Hepatocyte (in vitro differentiated cells): ENCODE measurements around the gene ZSCAN12.

Experiments
- CTCF ChIP-seq: fragments of 200-600 bp; sonication (generic); IDR thresholded peaks from 2 replicates; pipeline ENCODE4 v1.5.1; 2016; ENCODE audit warnings: antibody characterized with exemption, mild to moderate bottlenecking; ENCODE audit not compliant: poor library complexity
- EZH2 ChIP-seq: fragments of 200-600 bp; sonication (generic); IDR thresholded peaks from 2 replicates; pipeline ENCODE4 v1.6.1; 2016; ENCODE audit warnings: antibody characterized with exemption, mild to moderate bottlenecking, borderline replicate concordance
- EZH2phosphoT487 ChIP-seq: fragments of 200-600 bp; sonication (generic); IDR thresholded peaks from one replicate; pipeline ENCODE4 v1.6.1; 2018; ENCODE audit warnings: antibody characterized with exemption, mild to moderate bottlenecking, low read depth, moderate library complexity; ENCODE audit not compliant: unreplicated experiment, severe bottlenecking

GRCh38 chr6:28380381-28380780, 19.2 kb downstream of the ZSCAN12 start:
- no peak for TF ChIP-seq CTCF
- TF ChIP-seq EZH2 = no peak
- no peak for TF ChIP-seq EZH2phosphoT487
